DMS153 treated with DMSO at 0.1 percent for 48 hours (cell line): ENCODE measurements around the gene PTPN20.
A peak's percentile ranks its signal among the peaks of the same experiment; 100 is the strongest.

ENCODE experiments used
- DNase-seq: peaks from one replicate; lab custom pipeline; 2025; ENCODE audit not compliant: unreplicated experiment; lab: John Stamatoyannopoulos, UW

PTPN20 gene

DNA sequence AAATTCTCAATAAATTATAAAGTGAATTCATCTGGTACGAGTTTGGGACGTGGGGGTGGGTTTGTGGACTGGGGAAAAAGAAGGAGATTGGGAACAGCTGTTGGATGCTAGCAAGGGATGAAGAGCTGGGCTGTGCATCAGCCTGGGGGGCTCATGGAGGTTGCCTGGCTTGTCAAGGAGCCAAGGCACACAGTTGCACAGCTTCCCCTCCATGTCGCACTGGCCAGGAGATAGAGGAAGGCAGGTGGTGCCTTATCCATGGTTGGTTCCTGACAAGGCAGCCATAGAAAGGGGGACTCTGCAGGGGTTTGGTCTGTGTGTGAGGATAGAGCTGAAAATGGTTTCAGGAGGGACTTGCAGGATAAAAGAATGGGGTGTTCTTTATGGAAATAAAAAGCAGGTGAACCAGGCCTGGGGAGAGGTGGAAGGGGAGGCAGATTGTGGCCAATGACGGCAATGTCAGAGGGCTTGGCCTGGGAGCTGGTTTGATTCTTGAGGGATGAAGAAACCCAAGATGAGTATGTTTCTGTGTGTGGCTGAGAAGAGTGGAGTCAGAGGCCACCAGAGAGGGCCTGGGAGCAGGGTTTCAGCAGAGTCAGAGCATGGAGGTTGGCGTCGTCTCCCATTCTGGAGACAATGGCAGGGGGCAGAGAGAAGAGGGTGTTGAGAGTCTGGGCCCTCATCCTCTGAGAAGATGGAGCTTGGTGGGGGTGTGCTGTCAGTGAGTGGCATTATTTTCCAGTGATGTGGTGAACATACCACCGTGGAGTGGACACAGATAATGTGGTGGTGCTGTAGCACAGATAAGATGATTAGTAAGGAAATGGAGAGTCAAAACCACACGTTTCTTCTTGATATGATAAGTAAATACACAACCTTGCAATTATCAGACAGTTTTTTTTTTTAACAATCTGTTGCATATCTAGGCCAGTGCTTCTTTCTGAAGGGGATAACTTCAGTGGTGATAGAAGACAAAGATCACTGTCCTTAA is 108.2 kb downstream of the PTPN20 start:
- no peak for DNase-seq

DNA sequence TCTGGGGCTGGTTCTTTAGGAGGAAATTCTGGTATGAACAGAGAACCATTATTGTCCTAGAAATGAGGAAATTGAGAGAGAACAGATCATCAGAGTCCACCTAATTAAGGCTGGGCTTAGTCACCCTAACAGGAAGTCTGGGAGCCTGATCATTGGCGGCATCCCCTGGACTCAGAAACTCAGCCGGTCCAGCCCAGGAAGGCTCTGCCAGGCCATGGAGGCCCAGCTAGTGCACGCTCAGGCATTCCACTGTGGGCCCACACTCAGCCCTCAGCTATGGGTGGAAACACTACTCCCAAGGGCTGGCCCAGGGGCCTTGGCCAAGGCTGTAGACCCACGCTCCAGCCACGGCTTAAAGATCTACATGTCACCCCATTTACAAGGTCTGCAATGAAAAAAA is 109.2 kb downstream of the PTPN20 start:
- no peak for DNase-seq

DNA sequence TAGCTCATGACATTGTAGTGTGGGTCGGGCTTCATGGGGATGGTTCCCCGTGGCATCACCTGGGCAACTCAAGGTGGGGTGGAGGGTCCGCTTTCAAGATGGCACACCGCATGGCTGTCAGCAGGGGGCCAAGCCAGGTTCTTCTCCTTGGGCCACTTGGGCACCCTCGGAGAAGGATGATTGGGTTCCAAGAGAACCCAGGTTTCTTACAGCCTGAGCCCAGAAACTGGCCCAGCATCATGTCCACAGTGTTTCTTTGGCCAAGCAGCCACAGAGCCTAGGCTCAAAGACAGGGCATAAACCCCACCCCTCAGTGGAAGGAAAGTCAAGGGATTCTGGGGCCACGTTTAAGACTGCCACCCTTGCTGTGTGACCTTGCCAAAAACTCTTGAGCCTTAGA is 110.6 kb downstream of the PTPN20 start:
- DNase-seq, result no peak

DNA sequence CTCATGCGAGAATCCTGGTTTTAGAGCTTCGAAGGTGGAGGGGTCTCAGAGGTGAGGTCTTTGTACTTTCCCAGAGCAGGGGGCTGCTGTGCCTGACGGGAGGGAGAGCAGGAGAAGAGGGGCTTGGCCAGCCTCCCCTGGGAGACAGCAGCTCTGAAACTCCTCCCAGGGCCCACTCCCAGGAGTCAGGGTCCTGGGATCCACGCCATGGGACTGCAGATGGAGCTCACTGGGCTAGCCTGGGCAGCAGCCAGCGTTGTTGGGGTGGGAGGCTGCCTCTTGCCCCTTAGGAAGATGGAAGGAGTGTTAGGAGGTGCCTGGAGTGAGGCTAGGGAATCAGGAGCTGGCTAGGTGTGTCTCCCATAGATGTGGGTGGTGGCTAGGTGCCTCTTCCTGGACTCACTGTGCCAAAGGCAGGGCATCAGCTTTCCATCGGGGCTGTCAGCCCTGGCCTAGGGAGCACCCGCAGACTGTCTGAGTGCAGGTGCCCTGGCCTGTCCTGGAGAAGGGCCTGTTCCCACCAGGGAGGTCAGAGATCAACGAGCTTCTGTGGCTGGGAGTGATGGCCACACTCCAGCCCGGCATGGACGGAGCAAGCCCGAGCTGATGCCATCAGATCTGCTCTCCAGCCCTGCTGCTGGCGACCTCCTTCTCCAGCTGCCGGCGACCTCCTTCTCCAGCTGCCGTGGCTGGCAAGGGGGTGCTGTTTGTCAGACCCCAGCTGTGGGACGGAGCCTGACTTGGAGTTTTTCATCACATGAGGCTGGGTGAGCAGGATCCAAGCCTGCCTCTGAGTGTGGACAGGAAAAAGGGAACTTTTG is 111.3 kb downstream of the PTPN20 start:
- no peak for DNase-seq

DNA sequence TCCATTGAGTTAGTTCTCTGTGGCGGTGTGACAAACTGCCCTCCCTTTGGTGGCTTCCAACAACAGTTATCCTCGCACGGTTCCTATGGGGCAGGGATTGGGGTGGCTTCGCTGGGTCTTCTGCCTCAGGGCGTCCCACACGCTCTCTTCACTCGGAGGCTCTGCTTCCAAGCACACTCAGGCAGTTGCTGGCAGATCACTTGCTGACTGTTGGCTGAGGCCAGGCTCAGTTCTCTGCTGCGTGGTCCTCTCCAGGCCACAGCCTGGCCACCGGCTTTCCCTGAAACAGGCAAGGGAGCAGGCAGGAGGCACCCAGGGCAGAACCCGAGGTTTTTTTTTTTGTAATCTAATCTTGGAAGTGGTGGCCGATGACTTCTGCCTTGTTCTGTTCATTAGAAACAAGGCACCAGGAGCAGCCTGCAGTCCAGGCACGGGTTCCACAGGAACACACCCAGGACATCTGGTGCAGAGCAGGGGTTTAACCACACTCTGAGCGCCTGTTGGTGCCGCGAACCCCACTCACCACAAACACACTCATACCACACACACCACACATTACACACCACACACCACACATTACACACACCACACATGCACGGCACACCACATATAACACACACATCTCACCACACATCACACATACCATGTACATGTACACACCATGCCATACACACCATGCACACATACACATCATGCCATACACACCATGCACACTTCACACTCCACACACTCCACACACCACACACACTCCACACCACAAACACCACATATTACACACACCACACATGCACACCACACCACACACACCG is 112.2 kb downstream of the PTPN20 start:
- DNase-seq, result no peak

DNA sequence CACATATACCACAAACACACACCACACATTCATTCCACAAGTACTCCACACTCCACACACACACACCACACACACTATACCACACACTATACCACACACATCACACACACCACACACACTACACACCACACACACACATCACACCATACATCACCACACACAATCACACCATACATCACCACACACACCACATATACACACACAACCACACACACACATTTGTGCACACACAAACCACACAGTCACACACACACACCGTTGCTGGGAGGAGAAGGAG is 112.8 kb downstream of the PTPN20 start:
- no peak for DNase-seq

DNA sequence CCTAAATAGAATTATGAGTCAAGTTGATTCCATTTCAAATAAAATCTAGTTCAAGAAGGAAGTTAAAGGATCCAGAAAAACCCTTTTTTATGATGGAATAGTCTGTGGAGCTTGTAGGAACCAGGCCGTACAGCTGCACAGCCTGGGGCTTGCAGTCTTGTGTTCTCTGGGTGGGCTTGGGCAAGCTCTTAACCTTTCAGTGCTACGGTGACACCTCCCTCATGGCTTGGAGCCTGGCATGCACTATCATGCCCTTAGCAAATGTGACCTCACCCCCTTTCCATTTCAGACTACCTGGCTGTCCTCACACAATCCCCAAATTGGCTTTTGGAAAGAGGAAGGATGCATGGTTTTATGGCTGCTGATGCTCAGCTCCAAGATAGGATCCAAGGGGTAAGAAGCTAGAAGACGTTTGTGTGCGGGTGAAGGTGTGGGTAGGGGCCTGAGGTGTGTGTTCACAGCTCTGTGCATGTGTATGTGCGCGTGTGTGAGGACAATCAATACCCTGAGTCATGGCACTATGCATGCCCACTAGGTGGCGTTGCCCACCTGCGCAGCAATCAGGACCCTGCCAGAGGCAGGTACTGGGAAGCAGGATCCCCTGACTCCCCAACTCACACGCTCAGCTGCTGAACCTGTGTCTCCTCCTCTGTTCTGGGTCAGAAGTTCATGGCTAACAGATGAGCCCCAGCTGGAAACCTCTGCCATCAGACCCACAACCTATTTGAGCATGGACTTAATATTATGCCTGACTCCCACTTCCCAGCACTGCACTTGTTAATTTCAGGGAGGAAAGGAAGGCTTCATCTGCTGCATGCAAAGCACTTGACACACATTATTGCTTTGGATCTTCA is 113.4 kb downstream of the PTPN20 start:
- DNase-seq, result peak; percentile 1

DNA sequence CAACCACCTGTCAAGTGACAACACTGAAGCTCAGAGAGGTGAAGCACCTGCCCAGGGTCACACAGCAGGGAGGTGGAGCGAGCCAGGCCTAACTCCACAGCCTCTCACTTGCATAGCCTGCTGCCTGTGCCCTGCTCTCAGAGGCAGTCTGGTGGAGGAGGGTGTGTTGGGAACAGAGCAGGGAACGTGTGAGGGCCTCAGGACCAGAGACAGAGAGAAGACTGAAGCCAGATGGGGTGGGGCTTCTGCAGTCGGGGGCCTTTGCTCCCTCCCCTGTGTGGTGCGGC is 114.0 kb downstream of the PTPN20 start:
- no peak for DNase-seq

DNA sequence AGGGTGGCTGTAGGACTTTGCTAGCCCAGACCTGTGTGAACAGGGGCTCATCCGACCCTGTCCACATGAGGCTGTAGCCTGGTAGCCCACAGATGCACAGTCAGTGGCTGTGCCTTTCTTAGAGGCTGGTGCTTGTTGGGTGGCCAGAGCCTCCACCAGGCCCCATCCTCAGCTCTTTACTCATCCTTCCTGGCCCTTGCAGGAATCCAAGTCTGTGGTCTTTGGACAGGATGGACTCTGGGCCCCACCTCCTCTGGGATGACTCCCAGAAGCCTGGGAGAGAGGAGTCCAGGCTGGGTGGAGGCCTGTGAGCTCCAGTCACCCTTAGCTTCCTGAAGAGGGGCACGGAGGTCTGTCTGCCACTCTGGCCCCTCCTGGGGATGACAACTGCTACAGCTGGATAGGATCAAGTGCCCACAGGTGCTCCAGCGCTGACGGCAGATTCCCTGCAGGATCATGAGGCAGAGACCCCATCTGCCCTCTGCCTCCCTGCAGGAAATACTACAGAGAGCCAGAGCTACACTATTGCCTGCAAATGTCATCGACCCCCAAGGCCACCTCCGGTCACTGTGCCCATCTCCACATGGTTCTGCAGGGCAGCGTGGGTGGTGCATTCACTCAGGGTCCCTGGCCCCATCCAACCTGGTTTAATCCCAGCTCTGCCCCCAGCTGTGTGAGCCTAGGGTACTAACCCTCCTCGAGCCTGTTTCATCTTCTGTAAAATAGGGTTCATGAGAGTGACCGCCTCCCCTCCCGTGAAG is 114.5 kb downstream of the PTPN20 start:
- no peak for DNase-seq

DNA sequence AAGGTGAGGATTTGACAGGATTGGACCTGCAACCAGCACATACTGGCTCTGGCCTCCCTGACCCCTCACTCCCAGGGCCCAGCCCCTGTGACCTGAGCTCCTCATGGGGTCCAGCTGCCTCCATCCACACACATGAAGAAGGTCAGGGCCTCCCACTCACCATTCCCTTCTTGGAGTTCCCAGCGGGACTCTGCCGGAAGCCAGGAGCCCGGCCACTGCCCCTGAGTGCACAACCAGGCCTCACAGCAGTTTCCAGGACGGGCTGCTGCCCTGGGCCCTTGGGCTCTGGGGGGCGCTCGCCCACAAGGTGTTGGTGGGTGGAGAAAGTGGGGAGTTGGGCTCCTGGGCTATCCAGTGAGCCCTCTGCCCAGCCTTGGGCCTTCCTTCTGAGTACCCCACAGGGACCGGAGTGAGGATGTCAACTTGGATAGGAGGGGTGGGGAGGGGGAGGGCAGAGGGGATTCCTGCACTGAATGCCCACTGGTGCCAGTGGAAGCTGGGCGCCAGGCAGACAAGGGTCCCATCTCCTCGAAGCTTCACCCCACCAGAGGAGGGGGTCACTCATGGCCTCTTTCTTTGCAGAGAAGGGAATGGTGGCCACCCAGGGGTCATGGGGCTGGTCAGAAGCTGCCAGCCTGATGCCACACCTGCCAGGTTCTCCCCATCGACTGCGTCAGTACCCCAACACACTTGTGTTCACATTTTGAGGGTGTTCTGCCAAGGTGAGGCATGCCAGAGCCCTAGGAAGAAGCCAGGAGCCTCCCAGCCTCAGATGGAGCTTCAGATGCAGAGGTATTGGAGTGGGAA is 115.3 kb downstream of the PTPN20 start:
- no peak for DNase-seq

DNA sequence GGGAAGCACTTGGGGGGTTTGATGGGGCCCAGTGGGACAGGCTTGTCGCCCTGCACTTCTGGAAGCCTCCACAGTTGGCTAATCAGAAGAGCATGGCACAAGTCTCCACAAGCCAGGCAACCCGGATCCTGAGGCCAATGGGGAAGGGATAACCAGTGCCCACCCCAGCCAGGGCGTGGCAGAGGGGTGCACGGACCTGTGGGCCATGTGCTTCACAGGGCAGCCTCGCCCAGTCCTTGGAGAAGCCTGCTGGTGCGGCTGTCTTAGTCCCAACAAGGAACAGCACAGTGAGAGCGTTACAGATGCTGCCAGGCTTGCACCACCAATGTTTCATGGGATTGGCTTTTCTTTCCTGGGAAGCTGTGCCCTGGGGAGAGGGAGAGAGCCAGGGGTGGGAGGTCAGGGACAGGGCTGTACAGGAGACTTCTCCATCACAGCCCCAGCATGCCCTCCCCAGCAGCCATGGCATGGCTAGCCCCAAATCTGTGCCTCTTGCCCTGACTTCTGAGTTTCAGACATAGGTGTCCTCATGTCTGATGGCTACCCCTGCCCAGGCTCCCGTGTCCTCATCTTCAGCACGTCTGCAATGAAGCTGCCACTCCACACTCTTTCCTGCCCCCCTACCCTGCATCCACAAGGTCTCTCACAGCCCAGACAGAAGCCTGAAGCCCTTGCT is 116.0 kb downstream of the PTPN20 start:
- DNase-seq, result no peak

DNA sequence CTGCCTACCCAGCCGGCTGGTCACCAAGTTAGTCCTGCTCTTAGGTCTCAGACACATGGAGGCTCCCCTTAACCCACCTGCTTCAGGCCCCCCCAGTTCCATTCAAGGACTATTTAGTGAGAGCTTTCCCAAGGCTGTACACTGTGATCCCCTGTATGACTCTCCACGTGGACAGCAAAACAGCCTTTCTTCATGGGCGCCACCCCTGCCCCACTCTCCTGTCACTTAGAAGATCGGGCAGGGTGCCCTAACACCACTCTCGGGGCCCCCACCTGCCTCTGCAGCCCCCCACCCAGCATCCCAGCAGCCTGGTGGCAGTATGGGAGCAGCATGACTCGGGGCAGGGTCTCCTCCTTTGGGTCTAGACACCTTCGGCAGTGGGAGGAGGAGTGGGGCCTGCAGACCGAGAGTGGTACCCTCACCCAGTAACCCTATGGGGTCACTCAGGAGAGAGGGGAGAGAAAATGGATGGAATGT is 116.6 kb downstream of the PTPN20 start:
- no peak for DNase-seq

DNA sequence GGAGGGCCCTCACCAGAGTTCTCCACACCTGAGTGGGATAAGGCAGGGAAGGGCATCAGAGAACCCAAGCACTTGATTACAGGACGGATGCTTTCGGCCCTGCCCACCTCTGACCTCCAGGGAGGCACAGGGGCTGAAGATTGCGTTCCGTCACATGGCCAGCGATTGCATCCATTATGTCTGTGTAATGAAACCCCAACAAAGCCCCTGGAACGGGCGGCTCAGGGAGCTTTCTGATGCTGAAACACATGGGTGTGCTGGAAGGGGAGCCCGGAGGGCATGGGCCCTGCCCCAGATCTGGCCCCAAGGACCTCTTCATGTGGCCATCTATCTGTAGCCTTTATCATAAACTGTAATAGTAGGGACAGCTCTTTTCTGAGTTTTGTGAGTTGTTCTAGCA is 117.2 kb downstream of the PTPN20 start:
- DNase-seq, result no peak

DNA sequence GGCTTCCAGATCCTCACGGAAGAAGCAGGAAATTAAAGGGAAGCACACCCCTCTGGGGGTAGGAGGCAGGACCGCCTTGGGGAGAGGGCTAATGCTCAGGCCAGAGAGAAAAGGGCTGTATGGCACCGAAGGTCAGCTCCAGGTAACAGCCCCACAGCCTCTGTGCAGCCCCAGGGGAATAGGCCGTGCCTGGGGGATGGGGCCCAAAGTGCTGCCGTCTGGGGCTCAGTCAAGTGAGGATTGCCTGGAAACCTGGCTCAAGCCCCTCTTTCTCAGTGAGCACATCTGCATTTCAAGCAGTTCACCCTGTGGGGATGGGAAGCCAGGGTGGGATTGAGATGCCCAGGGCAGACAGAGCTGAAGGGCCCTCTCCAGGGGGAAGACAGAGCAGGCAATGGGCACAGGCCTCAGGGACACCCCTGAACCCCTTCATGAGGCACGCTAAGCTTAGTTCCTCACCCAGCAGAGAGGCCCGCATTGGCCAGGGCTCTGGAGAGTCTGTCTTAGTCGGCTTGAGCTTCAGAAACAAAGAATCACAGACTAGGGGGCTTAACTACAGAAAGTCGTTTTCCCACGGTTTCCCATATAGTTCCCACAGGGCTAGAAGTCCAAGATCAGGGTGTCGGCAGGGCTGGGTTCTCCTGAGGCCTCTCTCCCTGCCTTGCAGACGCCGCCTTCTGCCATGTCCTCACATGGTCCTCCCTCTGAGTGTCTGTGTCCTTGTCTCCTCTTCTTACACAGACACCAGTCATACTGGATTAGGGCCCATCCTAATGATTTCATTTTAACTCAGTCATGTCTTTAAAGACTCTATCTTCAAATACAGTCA is 118.2 kb downstream of the PTPN20 start:
- no peak for DNase-seq

DNA sequence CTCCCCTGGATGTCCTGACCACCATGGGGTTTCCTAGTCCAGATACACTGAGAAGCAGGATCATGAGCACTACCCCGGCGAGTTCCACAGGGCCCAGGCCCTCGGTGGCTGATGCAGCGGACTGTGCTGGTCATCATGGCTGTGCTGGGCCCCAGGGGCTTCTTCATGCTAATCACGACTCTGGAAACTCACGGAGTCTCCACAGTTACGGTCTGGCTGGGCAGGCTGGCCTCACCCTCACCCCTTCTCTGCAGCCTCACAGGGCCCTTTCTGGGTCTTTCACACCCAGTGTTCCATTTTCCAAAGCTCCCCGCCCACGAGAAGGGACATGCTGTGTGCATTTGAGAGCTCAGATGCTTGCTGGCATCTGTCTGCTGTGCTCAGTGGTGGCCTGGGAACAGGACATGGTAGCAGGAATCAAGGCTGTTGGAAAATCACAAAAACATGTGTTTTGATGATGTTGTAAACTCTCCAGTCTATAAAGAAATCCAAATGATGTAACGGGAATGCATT is 119.0 kb downstream of the PTPN20 start:
- no peak for DNase-seq

DNA sequence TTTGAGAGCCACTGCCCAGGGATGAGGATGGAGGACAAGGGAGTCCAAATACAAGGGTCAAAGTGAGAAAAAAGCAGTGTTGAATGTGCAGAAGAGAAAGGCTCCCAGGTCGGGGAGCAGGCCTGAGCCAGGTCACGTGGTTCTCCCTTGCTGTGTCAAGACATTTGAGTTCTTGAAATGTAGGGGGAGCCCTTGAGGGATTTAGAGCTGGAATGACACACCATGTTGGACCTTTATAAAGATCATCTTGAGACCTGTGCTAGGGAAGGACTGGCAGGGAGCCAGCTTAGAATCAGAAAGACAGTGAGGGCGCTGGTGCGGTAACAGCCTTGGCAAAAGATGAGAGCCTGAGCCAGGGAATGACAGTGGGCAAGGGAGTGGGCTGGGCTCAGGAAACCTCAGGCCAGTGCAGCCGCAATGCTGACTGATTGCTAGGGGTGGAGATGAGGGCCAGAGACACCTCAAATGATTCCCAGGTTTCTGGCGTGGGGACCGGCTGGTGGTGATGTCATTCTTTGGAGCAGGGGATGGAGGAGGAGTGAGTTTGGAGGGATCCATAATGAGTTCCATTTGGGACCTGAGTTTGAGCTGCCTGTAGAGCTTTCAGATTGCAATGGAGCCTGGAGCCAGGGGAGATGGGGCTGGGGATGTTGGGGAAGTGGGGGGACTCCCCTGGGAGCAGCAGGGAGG is 120.1 kb downstream of the PTPN20 start:
- DNase-seq, result no peak
